ENCODE results near the gene DNAH17. TPM values are rescaled to one million over a fixed set of nuclear protein-coding genes. Genes with fewer than 3 reads are reported as not detected.

DNAH17 gene
- total RNA-seq, 2 experiments from 2014 or later: 0.41 to 0.45 TPM

DNA sequence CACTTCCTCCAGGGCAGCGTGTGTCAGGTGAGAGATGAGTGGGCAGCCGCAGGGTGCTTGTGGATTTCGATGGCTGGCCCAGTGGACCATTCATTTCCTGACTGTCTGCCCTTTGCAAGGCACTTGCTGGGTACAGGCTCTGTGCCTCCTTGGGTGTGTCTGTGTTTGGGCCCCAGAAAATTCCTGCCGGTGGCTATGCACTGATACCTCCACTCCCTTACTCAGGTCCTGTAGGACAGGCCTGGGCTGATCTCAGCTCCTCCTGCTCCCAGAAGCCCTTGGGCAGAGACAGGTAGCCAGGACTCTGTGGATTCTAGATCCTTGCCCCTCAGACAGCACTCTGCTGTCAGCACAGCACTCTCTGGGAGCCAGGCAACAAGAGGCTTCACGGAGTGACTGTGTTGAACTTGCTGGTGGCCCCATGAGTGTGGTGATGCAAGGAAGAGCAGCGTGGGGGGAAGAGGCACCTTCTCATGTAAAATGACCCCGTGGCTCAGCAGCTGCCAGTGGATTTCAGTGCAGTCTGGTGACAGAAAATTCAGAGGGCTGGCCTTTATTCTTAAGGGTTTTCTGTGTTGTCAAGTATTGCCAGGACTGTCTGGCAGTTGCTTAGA is 169.7 kb downstream of the DNAH17 start:
- Mint-ChIP-seq H3K27me3 (no peaks in the 10 kb centered on the region), H3K9me3 (no peaks in the 10 kb centered on the region), H3K4me3 (no peak overlapping the region), H3K27ac (peak overlapping the region; percentile 59), H3K36me3 (ENCODE audit: low read depth) (peaks cover 38% of the 10 kb centered on the region), H3K4me1 (ENCODE audit: low read depth) (peaks cover 31% of the 10 kb centered on the region)
- DNase-seq (no peak), ATAC-seq (no peak)
- CTCF ChIA-PET: interaction anchor here (3.0 kb wide), 1 partner anchor 14 kb away, joined by 11 read pairs; no protein-coding TSS in a partner anchor
- TF ChIP-seq CTCF (IDR thresholded peaks at IDR 0.05): no peak
- intact Hi-C loops (cut with micrococcal nuclease): no loop called here
- POLR2A ChIA-PET: no interaction called here

GRCh38 chr17:78406920-78407319 is 170.3 kb downstream of the DNAH17 start:
- peak overlapping the region; percentile 43 for H3K27ac Mint-ChIP-seq
- ChIA-PET POLR2A (no interaction called here), CTCF (interaction anchor here (1.4 to 3.0 kb wide), 2 partner anchors 15 to 16 kb away, joined by 4 to 11 read pairs; no protein-coding TSS in a partner anchor)
- intact Hi-C loops (cut with micrococcal nuclease): no loop called here
- no peak for ATAC-seq
- no peaks in the 10 kb centered on the region for H3K9me3 Mint-ChIP-seq
- H3K4me1 Mint-ChIP-seq (ENCODE audit: low read depth): peaks cover 25% of the 10 kb centered on the region
- no peak overlapping the region for H3K4me3 Mint-ChIP-seq
- H3K36me3 Mint-ChIP-seq (ENCODE audit: low read depth): peaks cover 38% of the 10 kb centered on the region
- no peak for TF ChIP-seq CTCF (IDR thresholded peaks at IDR 0.05)
- no peak for DNase-seq
- H3K27me3 Mint-ChIP-seq: no peaks in the 10 kb centered on the region

- no peak for TF ChIP-seq CTCF (IDR thresholded peaks at IDR 0.05)
- Mint-ChIP-seq H3K4me3 (no peak overlapping the region), H3K9me3 (no peaks in the 10 kb centered on the region), H3K36me3 (ENCODE audit: low read depth) (peaks cover 41% of the 10 kb centered on the region), H3K27ac (peak overlapping the region; percentile 43), H3K27me3 (no peaks in the 10 kb centered on the region), H3K4me1 (ENCODE audit: low read depth) (peaks cover 22% of the 10 kb centered on the region)
- intact Hi-C loops (cut with micrococcal nuclease): no loop called here
- ChIA-PET CTCF (interaction anchor here (1.4 to 3.0 kb wide), 2 partner anchors 15 to 16 kb away, joined by 4 to 11 read pairs; no protein-coding TSS in a partner anchor), POLR2A (no interaction called here)
- no peak for ATAC-seq
- DNase-seq: no peak
These were observed 170.8 kb downstream of the DNAH17 start for GRCh38 chr17:78406396-78406795.

DNA sequence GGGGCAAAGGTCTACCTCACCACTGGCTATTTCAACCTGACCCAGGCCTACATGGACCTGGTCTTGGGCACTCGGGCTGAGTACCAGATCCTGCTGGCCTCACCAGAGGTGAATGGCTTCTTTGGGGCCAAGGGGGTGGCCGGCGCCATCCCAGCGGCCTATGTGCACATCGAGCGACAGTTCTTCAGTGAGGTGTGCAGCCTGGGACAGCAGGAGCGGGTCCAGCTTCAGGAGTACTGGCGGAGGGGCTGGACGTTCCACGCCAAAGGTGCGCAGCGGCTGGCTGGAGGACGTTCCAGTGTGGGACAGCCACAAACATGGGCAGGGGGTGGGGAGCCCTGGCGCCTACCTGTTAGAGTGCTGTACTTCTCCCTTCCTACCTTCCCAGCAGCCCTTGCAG is 173.4 kb downstream of the DNAH17 start:
- no peak for TF ChIP-seq CTCF (IDR thresholded peaks at IDR 0.05)
- DNase-seq (no peak), ATAC-seq (no peak)
- intact Hi-C loops (cut with micrococcal nuclease): no loop called here
- Mint-ChIP-seq H3K27me3 (no peaks in the 10 kb centered on the region), H3K36me3 (ENCODE audit: low read depth) (peaks cover 56% of the 10 kb centered on the region), H3K4me1 (ENCODE audit: low read depth) (peaks cover 16% of the 10 kb centered on the region), H3K27ac (no peak overlapping the region), H3K9me3 (no peaks in the 10 kb centered on the region), H3K4me3 (no peak overlapping the region)
- POLR2A ChIA-PET: interaction anchor here (0.9 to 1.2 kb wide), 2 partner anchors 15 to 18 kb away, joined by 3 to 5 read pairs; no protein-coding TSS in a partner anchor
- CTCF ChIA-PET: no interaction called here

GRCh38 chr17:78401891-78402290 is 175.3 kb downstream of the DNAH17 start:
- intact Hi-C loops (cut with micrococcal nuclease): no loop called here
- no peak overlapping the region for H3K27ac Mint-ChIP-seq

More at GRCh38 chr17:78401891-78402290, 175.3 kb downstream of the DNAH17 start:
- Mint-ChIP-seq H3K27me3 (no peaks in the 10 kb centered on the region), H3K9me3 (no peaks in the 10 kb centered on the region), H3K4me3 (no peak overlapping the region), H3K36me3 (ENCODE audit: low read depth) (peaks cover 67% of the 10 kb centered on the region), H3K4me1 (ENCODE audit: low read depth) (peaks cover 7% of the 10 kb centered on the region)
- CTCF ChIA-PET: interaction anchor here (0.8 to 1.5 kb wide), 2 partner anchors 10 to 20 kb away, joined by 4 to 5 read pairs; no protein-coding TSS in a partner anchor
- no peak for DNase-seq
- no peak for TF ChIP-seq CTCF (IDR thresholded peaks at IDR 0.05)
- no peak for ATAC-seq
- POLR2A ChIA-PET: interaction anchor here (0.8 to 2.2 kb wide), 2 partner anchors 10 kb away, joined by 3 to 10 read pairs; no protein-coding TSS in a partner anchor
